Right cardiac atrium (tissue), 5 donors: ENCODE results near the gene SNCAIP. TPM values are rescaled to one million over a fixed set of nuclear protein-coding genes. Genes with fewer than 3 reads are reported as not detected.

Experiments used
- ATAC-seq, 2 donors: fragments of 200-7000 bp; cut with Tn5 transposase; one replicate each; pipeline versions ENCODE4 v1.8.0 to v1.9.1; 2020; ENCODE audit warnings: moderate library complexity in 2 of 2, mild to moderate bottlenecking in 1 of 2
- DNase-seq, 3 donors: peaks; one replicate each; pipeline ENCODE4 v3.0.0-alpha.2; 2020
- H3K27ac ChIP-seq: one replicate; pipeline ENCODE4 v1.5.1; 2013; ENCODE audit warnings: mild to moderate bottlenecking, low read length, control low read depth, moderate library complexity
- H3K27me3 ChIP-seq: one replicate; pipeline ENCODE4 v1.6.1; 2013; ENCODE audit not compliant: control insufficient read depth, insufficient read depth
- H3K4me1 ChIP-seq: one replicate; pipeline ENCODE4 v1.6.1; 2013; ENCODE audit warnings: low read length; ENCODE audit not compliant: control insufficient read depth, insufficient read depth
- H3K4me3 ChIP-seq: one replicate; pipeline ENCODE4 v1.5.1; 2013; ENCODE audit warnings: low read length, control low read depth
- H3K9me3 ChIP-seq: one replicate; pipeline ENCODE4 v1.6.1; 2013; ENCODE audit warnings: low read length; ENCODE audit not compliant: control insufficient read depth
- WGBS: extraction: QIAGEN DNeasy Blood & Tissue Kit; methylation state at CpG from one replicate; pipeline ENCODE4 v1.1.7; 2013; 5-methylcytosine and 5-hydroxymethylcytosine counted together
- intact Hi-C, 4 donors: fragments of 100-400 bp; cut with DNase I; formaldehyde crosslinking; loops; one replicate each; pipeline versions ENCODE4 v1.11.0 to v1.14.0; 2022 to 2023
- polyA plus RNA-seq: library from polyadenylated mRNA; stranded (reverse); fragments of 200-250 nt; gene quantifications from one replicate; pipeline ENCODE4 v1.2.3, GENCODE V29; 2013
- total RNA-seq, 4 donors: library from RNA; stranded (reverse); fragmentation: NEBNext Ultra II Directional; extraction: Animal tissue kit (Norgen Biotek cat#: 25700); gene quantifications; one replicate each; pipeline ENCODE4 v1.2.1, GENCODE V29; 2021
- donor health status: healthy with polysubstance abuse.
- donor health status: DM: no; HTN: yes; CAD: no.
- donor health status: DM: no; HTN: no; CAD: no.
- donor health status: DM: no; HTN: yes; CAD: no; lungs with severe emphysema.
- donor health status: DM: yes; HTN: yes; CAD: no.

Gene SNCAIP
- total and polyA plus RNA-seq, 5 donors: 1.2 to 3.9 (median 2.1) TPM

DNA sequence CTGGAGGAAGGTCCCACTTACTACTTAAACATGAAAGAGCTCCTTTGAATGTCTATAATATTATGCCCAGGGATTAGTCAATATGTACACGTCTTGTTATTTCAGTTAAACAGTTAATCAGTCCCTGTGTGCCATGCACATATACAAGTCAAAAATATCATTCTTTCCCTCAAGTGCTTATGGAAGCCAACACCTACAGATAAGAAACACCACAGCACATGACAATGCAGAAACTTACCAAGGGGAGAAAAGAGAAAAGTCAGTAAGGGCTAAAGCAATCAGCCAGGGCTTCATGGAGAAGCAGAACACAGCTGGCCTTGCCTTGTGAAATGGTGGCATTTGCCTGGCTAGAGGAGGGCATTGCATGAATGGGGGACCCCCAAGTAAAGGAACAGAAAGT, 88.3 kb downstream of the SNCAIP start:
- H3K27ac ChIP-seq: no peak overlapping the region
- DNase-seq (no peak), ATAC-seq (no peak)
- intact Hi-C loops: no loop called here
- H3K27me3 ChIP-seq: no peaks in the 10 kb centered on the region
- H3K4me3 ChIP-seq: no peak overlapping the region
- WGBS: 89% methylated on average over 1 of the region's 1 CpG
- no peaks in the 10 kb centered on the region for H3K9me3 ChIP-seq
- no peaks in the 10 kb centered on the region for H3K4me1 ChIP-seq

DNA sequence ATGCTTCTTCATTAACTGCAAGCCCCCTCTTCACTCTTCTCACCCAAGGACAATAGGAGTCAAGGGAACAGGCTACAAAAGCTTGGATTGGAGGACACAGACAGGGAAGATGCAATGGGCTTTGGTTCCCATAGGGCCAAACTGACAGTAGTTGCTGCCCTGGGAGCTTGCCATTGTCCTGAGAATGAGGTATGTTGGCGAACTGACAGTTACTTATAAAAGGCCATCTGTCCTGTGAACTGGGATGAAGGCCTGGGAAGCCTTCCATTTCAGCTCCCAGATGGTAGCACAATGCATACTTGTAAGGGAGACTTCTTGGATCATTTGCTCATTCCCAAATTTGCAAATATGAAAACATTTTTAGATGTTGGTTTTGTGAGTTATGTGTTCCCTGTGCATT, 88.9 kb downstream of the SNCAIP start:
- DNase-seq (no peak), ATAC-seq (no peak)
- no peaks in the 10 kb centered on the region for H3K4me1 ChIP-seq
- intact Hi-C loops: no loop called here
- 83% methylated on average over 1 of the region's 1 CpG for WGBS
- no peak overlapping the region for H3K4me3 ChIP-seq
- H3K9me3 ChIP-seq: no peaks in the 10 kb centered on the region
- no peak overlapping the region for H3K27ac ChIP-seq
- no peaks in the 10 kb centered on the region for H3K27me3 ChIP-seq

DNA sequence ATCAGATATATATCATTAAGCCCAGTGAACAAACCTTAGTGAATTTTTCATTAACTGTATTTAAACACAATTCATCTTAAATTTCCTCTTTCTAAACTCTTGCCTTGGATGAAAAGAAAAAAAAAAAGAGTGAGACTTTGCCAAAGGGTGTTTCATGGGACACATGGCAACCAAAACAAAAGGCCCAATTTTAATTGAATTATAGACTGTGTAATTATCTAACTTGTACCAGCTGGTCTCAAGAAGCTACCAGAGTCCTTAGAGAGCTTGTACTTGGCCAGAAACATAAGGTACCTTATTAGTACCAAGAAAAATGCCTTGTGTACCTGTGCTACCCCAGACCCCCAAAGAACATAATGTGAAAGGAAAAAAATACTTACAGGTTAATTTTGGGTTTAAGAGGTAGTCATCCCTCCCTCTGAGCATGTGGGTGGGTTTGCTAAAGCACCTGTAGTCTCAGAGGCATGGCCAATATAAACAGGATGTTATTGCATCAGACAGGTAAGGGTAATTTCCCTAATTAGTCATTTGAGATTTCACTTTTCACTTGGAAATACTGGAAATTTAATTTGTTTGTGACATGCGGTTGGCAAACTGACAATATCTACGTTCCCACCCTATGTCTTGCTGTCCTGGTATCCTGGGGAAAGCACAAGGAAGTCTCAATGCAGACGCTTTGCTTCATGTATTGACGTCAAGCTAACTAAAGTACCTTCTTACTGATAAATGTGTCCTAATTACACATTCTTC, 90.1 kb downstream of the SNCAIP start:
- ATAC-seq (no peak), DNase-seq (no peak)
- H3K27me3 ChIP-seq: no peaks in the 10 kb centered on the region
- no peak overlapping the region for H3K27ac ChIP-seq
- no peaks in the 10 kb centered on the region for H3K9me3 ChIP-seq
- no peaks in the 10 kb centered on the region for H3K4me1 ChIP-seq
- H3K4me3 ChIP-seq: no peak overlapping the region
- WGBS: 76% methylated on average over 4 of the region's 4 CpGs
- intact Hi-C loops: no loop called here

DNA sequence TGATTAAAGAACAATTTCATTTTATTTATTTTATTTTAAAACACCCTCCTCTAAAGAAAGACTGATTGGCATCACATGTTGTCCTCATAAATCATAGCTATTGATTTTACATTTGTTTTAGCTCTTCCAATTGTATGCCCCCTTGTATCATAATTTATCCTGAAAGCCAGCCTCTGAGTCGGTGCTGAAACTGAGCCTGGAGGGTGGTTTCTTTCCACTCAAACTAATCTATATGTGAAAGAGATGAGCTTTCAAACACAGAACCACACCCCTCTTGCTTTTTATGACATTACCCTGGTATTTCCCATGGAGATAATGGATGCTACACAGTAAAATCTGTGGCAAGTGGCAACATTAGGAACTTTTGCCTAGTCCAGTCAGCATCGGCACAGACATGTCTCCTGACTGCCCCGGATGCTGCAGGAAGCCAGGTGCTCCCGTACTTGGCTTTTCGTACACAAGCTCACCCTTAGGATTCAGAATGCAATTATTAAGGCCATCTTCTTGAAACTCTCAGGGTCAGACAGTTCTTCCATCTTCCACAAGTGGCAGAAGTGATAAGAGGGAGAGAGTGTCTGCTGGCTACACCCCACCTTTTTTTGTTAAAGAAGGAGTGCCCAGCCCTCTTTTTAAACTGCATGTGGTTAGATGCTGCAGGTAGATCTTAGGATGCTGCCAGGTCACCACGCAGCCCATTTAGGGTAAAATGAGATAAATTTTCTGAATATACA, 91.1 kb downstream of the SNCAIP start:
- WGBS: 87% methylated on average over 6 of the region's 6 CpGs

DNA sequence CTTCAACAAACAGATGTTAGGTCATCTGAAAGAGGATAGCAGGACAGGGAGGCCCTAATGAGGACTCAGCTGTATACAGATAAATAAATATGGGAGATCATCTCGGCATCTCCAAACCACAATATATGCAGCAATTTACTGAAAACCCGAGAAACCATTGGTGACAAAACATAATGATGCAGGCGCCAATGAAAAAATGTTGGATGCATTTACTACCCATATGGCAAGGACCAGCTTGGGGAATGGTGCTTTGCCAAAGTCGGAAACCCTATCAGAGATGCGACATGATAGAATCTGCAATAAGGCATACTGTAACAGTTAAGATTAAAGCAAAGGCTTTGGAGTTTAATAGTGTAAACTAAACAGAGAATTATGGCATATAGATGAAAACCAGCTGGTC, 92.0 kb downstream of the SNCAIP start:
- H3K27ac ChIP-seq: no peak overlapping the region
- H3K9me3 ChIP-seq: no peaks in the 10 kb centered on the region
- no peaks in the 10 kb centered on the region for H3K4me1 ChIP-seq
- WGBS: 87% methylated on average over 5 of the region's 5 CpGs
- H3K4me3 ChIP-seq: no peak overlapping the region
- intact Hi-C loops: no loop called here
- ATAC-seq: no peak
- no peak for DNase-seq
- H3K27me3 ChIP-seq: no peaks in the 10 kb centered on the region

More for the DNA sequence above, 91.1 kb downstream of the SNCAIP start:
- DNase-seq (no peak), ATAC-seq (no peak)
- Histone ChIP-seq H3K4me3 (no peak overlapping the region), H3K27me3 (no peaks in the 10 kb centered on the region), H3K27ac (no peak overlapping the region), H3K4me1 (no peaks in the 10 kb centered on the region), H3K9me3 (no peaks in the 10 kb centered on the region)
- intact Hi-C loops: no loop called here

DNA sequence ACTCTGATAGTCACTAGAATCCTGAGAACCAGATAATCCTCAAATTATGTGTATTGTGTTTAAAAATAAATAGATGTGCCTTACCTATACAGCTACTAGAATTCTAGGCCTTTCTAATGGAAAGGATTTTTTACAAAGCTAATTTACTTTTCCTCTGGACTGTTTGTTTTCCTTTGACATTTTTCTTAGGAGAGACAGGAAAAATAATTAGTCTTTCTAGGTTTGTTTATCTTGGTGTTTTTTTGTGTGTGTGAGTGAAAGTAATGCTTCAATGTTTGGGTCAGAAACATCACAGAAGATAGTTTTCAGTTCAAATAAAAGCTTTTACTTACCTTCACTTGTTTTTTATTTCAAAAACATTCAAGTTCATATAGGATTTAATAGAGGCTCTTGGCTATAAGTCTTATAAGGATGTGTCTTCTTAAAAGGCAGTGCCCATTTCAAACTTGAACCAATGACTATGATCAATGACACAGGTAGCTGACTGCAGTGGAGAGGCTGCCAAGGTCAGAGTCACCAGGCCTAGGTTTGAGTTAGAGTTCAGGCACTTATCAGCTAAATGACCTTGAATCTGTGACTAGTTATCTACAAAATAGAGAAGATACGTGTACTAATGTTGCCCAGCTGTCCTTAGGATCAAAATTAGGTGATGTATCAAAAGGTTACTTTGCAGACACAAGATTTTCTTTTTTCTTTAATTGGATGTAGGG, 92.8 kb downstream of the SNCAIP start:
- Histone ChIP-seq H3K27me3 (no peaks in the 10 kb centered on the region), H3K27ac (no peak overlapping the region), H3K4me1 (no peaks in the 10 kb centered on the region), H3K9me3 (no peaks in the 10 kb centered on the region), H3K4me3 (no peak overlapping the region)
- ATAC-seq: no peak
- no peak for DNase-seq
- WGBS: 74% methylated on average over 1 of the region's 1 CpG
- intact Hi-C loops: no loop called here

DNA sequence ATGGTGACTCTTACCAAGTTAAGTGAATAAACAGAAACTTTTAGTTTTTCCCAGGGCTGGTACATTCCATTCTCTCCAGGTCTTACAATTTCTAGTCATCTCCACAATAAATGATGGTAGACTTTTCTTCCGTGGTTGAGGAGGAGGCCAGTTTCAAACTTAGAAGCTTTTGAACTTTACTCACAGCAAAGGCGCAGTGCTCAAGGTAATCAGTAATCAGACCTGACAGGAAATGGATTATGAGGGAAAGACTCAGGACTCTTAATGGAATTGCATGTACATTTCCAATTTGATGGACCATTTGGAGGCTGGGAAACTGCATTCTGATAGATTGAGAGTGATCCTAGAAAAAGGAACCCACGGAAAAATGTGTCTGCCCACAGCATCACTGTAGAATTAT, 93.7 kb downstream of the SNCAIP start:
- Histone ChIP-seq H3K27me3 (no peaks in the 10 kb centered on the region), H3K9me3 (no peaks in the 10 kb centered on the region), H3K4me3 (no peak overlapping the region), H3K27ac (no peak overlapping the region), H3K4me1 (no peaks in the 10 kb centered on the region)
- ATAC-seq: no peak
- intact Hi-C loops: no loop called here
- DNase-seq: no peak
- WGBS: 94% methylated on average over 3 of the region's 3 CpGs

DNA sequence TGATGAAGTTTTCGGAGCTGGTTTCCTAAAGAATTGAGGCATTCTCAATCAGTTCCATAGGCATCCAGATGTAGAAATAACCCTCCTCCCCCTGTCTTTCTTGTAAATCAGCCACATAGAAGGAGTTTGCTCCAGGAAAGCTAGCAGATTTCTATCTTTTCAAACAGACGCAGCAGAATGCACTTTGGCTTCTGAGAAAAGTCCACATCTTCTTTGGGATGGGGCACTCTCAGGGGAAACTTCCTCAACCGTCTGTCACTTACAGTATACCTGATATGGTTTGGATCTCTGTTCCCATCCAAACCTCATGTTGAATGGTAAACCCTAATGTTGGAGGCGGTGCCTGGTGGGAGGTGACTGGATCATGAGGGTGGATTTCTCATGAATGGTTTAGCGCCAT, 94.1 kb downstream of the SNCAIP start:
- WGBS: 97% methylated on average over 5 of the region's 5 CpGs
- no peak overlapping the region for H3K27ac ChIP-seq
- no peak overlapping the region for H3K4me3 ChIP-seq
- no peaks in the 10 kb centered on the region for H3K27me3 ChIP-seq
- no peaks in the 10 kb centered on the region for H3K9me3 ChIP-seq
- intact Hi-C loops: no loop called here
- no peak for ATAC-seq
- no peak for DNase-seq
- no peaks in the 10 kb centered on the region for H3K4me1 ChIP-seq

DNA sequence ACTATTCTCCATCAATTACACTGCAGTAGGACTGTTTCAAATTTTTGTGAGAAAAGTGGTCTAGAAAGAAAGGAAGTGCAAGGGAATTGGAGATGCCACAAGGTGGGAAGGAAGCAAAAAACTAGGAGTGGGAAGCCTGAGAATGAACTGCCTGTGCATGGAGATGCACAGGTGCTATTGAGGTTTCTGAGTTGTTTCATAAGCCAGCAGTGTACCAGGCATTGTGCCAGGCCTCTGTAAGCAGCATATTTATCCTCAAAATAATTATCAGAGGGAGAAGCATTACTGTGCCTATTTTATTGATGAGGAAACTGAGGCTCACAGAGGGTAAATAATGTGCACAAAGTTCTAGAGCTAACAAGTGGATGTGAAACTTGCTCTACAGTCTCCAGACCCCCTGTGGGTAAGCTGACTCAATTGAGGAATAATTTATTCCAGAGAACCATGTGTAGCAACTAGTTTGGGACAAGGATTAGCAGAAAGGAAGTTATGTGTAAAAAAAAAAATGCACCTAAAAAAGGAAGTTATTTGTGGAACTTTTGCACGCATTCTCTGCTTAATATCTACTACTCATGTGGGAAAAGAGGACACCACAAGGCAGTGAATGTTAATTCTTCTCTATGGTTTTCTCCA, 96.7 kb downstream of the SNCAIP start:
- H3K27me3 ChIP-seq: no peaks in the 10 kb centered on the region
- WGBS: 72% methylated on average over 1 of the region's 1 CpG
- intact Hi-C loops: no loop called here
- DNase-seq (no peak), ATAC-seq (no peak)
- H3K4me1 ChIP-seq: no peaks in the 10 kb centered on the region
- no peak overlapping the region for H3K4me3 ChIP-seq
- H3K9me3 ChIP-seq: no peaks in the 10 kb centered on the region
- H3K27ac ChIP-seq: no peak overlapping the region

DNA sequence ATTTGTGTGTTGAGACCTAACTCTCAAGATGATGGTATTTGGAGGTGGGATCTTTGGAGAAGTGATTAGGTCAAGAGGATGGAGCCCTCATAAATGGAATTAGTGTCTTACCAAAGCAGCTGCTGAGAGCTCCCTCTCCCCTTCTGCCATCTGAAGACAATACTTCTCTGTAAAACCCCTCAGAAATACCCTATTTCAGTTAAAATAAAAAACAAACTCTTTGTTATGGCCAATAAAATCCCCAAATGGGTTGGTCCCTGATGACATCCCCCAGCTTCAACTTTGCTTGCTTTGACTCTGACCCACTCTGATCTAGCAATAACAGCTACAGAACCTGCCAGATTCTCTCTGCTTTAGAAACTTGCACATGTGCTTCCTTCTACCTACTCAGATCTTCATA, 100.9 kb downstream of the SNCAIP start:
- DNase-seq (no peak), ATAC-seq (no peak)
- Histone ChIP-seq H3K4me3 (no peak overlapping the region), H3K9me3 (no peaks in the 10 kb centered on the region), H3K4me1 (no peaks in the 10 kb centered on the region), H3K27me3 (no peaks in the 10 kb centered on the region), H3K27ac (no peak overlapping the region)
- intact Hi-C loops: loop anchor here in 2 of 4 donors (10.0 kb wide), 2 partner anchors 98 to 218 kb away; partner anchors contain the start of gene SNCAIP (in 1 of the 2)

DNA sequence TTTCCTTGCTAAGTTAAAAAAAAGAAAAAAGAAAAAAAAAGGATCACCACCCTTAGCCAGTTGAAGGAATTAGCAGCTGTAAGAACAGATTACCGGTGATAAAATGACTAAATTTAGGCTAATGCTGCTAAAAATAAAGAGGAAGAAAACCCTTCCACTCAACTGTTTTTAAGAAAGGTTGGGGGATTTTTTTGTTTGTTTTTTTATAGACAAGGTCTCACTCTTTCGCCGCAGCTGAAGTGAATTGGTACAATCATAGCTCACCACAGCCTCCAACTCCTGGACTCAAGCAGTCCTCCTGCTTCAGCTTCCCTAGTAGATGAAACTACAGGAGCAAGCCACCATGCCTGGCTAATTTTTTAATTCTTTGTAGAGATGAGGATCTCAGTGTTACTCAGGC, 101.7 kb downstream of the SNCAIP start:
- ATAC-seq (no peak), DNase-seq (no peak)
- no peak overlapping the region for H3K27ac ChIP-seq
- no peak overlapping the region for H3K4me3 ChIP-seq
- intact Hi-C loops: loop anchor here in 2 of 4 donors (2.0 to 10.0 kb wide), 3 partner anchors 99 to 219 kb away; partner anchors contain the start of gene SNCAIP (in 1 of the 2)
- no peaks in the 10 kb centered on the region for H3K27me3 ChIP-seq
- WGBS: 65% methylated on average over 3 of the region's 3 CpGs
- no peaks in the 10 kb centered on the region for H3K4me1 ChIP-seq
- no peaks in the 10 kb centered on the region for H3K9me3 ChIP-seq
